ENCODE measurements around the gene CARMIL3.

Gene CARMIL3

DNA sequence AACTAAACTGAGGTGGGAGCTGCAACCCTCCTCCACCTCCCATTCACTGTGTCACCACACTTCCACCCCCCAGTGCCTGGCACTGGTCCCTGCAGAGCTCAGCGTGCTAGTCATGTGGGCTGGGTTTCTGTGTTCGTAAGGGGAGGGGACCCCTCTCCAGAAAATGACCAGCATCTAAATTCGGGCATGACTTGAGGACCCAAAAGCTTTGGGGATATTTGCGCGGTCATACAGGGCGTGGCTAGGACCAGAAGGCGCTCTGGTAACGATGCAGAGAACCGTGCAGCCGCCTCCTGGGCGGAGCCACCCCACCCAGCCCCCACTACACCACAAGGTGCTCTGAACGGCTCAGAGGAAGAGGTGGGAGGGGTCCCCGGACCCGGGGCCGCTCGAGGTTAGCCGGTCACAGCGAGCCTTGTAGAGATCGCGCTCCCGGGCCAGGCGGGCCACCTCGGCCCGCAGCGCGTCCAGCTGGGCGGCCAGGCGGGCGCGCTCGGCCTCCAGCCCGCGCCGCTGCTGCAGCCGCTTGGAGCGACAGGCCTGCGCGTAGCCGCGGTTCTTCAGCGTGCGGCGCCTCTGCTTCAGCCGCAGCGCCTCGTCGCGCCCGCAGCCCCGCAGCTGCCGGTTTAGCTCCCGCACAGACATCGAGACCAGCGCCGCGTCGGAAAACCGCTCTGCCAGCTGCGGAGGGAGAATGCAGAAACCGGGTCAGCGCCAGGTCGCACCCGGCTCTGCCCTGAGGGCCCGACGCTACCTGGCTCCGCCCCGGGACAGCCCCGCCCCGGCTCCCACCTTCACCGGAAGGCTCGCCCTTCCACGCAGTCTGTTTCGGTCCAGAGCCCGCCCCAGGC lies 29.3 kb downstream of the CARMIL3 start:
- H3K9me3 ChIP-seq (ENCODE audit: low read length), result no peaks in the 10 kb centered on the region
- H4K20me1 ChIP-seq (ENCODE audit: insufficient read depth, low read length), result no peaks in the 10 kb centered on the region
- H3K27me3 ChIP-seq (ENCODE audit: insufficient read depth, low read length), result 0 out of 2 replicates have a peak, but pooled peaks cover 7% of the 10 kb centered on the region
- peak overlapping the region; percentile 35 for H2AFZ ChIP-seq (ENCODE audit: low read length)
- peak overlapping the region; percentile 69 for H3K9ac ChIP-seq (ENCODE audit: low read length)
- H3K4me2 ChIP-seq (ENCODE audit: low read length), result peak overlapping the region; percentile 95
- no peaks in the 10 kb centered on the region for H3F3A ChIP-seq (ENCODE audit: insufficient read depth, low read length)
- peak overlapping the region; percentile 67 for H3K4me3 ChIP-seq (ENCODE audit: low read depth, low read length, poor library complexity, severe bottlenecking)
- TF ChIP-seq EZH2 (IDR thresholded peaks at IDR 0.05; ENCODE audit: borderline replicate concordance, low read length), result no peak
- TF ChIP-seq, protein P1, sequence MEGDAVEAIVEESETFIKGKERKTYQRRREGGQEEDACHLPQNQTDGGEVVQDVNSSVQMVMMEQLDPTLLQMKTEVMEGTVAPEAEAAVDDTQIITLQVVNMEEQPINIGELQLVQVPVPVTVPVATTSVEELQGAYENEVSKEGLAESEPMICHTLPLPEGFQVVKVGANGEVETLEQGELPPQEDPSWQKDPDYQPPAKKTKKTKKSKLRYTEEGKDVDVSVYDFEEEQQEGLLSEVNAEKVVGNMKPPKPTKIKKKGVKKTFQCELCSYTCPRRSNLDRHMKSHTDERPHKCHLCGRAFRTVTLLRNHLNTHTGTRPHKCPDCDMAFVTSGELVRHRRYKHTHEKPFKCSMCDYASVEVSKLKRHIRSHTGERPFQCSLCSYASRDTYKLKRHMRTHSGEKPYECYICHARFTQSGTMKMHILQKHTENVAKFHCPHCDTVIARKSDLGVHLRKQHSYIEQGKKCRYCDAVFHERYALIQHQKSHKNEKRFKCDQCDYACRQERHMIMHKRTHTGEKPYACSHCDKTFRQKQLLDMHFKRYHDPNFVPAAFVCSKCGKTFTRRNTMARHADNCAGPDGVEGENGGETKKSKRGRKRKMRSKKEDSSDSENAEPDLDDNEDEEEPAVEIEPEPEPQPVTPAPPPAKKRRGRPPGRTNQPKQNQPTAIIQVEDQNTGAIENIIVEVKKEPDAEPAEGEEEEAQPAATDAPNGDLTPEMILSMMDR (IDR thresholded peaks at IDR 0.05; ENCODE audit: low read length), result no peak; the same call in 1 of the 2 replicates
- no peaks in the 10 kb centered on the region for H3K36me3 ChIP-seq (ENCODE audit: insufficient read depth, low read length)
- H3K4me1 ChIP-seq (ENCODE audit: insufficient read depth, low read length, severe bottlenecking), result peaks cover 12% of the 10 kb centered on the region
- H3K79me2 ChIP-seq (ENCODE audit: insufficient read depth, low read length), result no peaks in the 10 kb centered on the region
- H3K9me2 ChIP-seq (ENCODE audit: low read depth, low read length), result no peaks in the 10 kb centered on the region
- H3K27ac ChIP-seq (ENCODE audit: low read depth, low read length, poor library complexity, severe bottlenecking), result no peak overlapping the region

DNA sequence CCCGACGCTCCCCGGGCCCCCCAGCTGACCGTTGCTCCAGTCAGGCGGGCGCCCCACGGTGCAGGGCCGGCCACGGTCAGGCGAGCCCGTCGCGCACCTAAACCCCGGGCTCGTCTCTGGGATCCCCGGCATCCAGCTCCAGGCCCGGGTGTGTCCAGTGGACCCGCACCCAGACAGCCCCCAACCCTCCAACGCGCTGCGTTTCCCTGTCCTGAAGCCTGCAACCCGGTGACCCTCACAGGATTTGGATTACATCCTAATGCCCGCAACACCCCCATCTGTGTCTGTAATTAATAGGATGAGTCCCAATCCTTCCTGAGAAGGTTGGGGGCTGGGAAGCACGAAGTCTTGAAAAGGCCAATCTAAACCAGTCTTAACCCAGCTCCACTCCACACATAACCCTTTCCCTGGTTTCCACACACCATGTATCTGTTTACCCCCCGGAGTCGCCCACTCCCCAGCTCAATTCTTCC lies 30.0 kb downstream of the CARMIL3 start:
- Histone ChIP-seq H3K27ac (ENCODE audit: low read depth, low read length, poor library complexity, severe bottlenecking) (no peak overlapping the region), H3K9ac (ENCODE audit: low read length) (peak overlapping the region; percentile 69), H3K79me2 (ENCODE audit: insufficient read depth, low read length) (no peaks in the 10 kb centered on the region), H3K9me2 (ENCODE audit: low read depth, low read length) (no peaks in the 10 kb centered on the region), H3K4me2 (ENCODE audit: low read length) (peak overlapping the region; percentile 95), H3K36me3 (ENCODE audit: insufficient read depth, low read length) (no peaks in the 10 kb centered on the region), H3K4me1 (ENCODE audit: insufficient read depth, low read length, severe bottlenecking) (peaks cover 12% of the 10 kb centered on the region), H3K4me3 (ENCODE audit: low read depth, low read length, poor library complexity, severe bottlenecking) (peak overlapping the region; percentile 67), H3K27me3 (ENCODE audit: insufficient read depth, low read length) (0 out of 2 replicates have a peak, but pooled peaks cover 7% of the 10 kb centered on the region), H3K9me3 (ENCODE audit: low read length) (no peaks in the 10 kb centered on the region), H3F3A (ENCODE audit: insufficient read depth, low read length) (no peaks in the 10 kb centered on the region), H4K20me1 (ENCODE audit: insufficient read depth, low read length) (no peaks in the 10 kb centered on the region), H2AFZ (ENCODE audit: low read length) (no peak overlapping the region)
- TF ChIP-seq, protein P1 (IDR thresholded peaks at IDR 0.05; ENCODE audit: low read length), result no peak
- TF ChIP-seq EZH2 (IDR thresholded peaks at IDR 0.05; ENCODE audit: borderline replicate concordance, low read length), result no peak

DNA sequence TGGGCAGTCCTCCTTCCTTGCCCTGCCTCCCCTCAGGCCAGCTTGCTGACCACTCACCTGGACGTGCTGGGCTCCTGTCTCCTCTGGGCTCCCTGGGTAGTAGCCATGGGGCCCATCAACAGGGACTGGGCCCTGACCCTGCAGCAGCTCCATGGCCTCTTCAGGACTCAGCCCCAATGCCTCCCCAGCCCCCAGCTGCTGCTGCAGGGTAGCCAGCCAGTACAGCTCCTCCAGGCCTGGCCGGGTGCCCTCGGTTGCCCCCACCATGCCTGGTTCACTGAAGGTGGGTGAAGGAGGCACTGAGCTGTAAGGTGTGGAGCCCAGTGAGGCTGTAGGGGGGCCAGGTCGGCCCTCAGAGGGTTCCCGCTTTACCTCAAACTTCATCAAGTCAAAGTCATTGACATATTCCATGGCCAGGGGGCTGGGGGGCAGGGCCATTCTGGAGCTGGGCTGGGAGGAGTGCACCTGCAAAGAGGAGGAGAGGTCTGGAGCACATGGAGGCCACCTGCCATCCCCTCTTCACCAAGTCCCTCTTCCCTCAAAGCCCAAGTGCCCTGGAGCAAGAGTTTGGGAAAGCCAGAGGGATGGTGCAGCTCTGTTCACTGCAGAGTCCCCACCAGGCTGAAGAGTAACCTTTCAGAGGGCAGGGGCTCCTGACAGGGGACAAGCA lies 30.7 kb downstream of the CARMIL3 start:
- TF ChIP-seq EZH2 (IDR thresholded peaks at IDR 0.05; ENCODE audit: borderline replicate concordance, low read length), result no peak
- TF ChIP-seq, protein P1 (IDR thresholded peaks at IDR 0.05; ENCODE audit: low read length), result no peak
- H4K20me1 ChIP-seq (ENCODE audit: insufficient read depth, low read length), result no peaks in the 10 kb centered on the region
- no peak overlapping the region for H3K27ac ChIP-seq (ENCODE audit: low read depth, low read length, poor library complexity, severe bottlenecking)
- no peak overlapping the region for H3K4me2 ChIP-seq (ENCODE audit: low read length)
- H3K9ac ChIP-seq (ENCODE audit: low read length), result no peak overlapping the region
- no peak overlapping the region for H2AFZ ChIP-seq (ENCODE audit: low read length)
- no peaks in the 10 kb centered on the region for H3K36me3 ChIP-seq (ENCODE audit: insufficient read depth, low read length)
- peaks cover 12% of the 10 kb centered on the region for H3K4me1 ChIP-seq (ENCODE audit: insufficient read depth, low read length, severe bottlenecking)
- H3K27me3 ChIP-seq (ENCODE audit: insufficient read depth, low read length), result 0 out of 2 replicates have a peak, but pooled peaks cover 7% of the 10 kb centered on the region
- H3F3A ChIP-seq (ENCODE audit: insufficient read depth, low read length), result no peaks in the 10 kb centered on the region
- no peaks in the 10 kb centered on the region for H3K79me2 ChIP-seq (ENCODE audit: insufficient read depth, low read length)
- no peaks in the 10 kb centered on the region for H3K9me2 ChIP-seq (ENCODE audit: low read depth, low read length)
- no peaks in the 10 kb centered on the region for H3K9me3 ChIP-seq (ENCODE audit: low read length)
- H3K4me3 ChIP-seq (ENCODE audit: low read depth, low read length, poor library complexity, severe bottlenecking), result no peak overlapping the region
